ENCODE data around the gene RFX2. TPM values are rescaled to one million over a fixed set of nuclear protein-coding genes. Genes with fewer than 3 reads are reported as not detected.

The RFX2 gene
- polyA plus RNA-seq, 2 of the 4 experiments (the other 2 are of a cell fraction): 3.7 to 3.9 TPM

DNA sequence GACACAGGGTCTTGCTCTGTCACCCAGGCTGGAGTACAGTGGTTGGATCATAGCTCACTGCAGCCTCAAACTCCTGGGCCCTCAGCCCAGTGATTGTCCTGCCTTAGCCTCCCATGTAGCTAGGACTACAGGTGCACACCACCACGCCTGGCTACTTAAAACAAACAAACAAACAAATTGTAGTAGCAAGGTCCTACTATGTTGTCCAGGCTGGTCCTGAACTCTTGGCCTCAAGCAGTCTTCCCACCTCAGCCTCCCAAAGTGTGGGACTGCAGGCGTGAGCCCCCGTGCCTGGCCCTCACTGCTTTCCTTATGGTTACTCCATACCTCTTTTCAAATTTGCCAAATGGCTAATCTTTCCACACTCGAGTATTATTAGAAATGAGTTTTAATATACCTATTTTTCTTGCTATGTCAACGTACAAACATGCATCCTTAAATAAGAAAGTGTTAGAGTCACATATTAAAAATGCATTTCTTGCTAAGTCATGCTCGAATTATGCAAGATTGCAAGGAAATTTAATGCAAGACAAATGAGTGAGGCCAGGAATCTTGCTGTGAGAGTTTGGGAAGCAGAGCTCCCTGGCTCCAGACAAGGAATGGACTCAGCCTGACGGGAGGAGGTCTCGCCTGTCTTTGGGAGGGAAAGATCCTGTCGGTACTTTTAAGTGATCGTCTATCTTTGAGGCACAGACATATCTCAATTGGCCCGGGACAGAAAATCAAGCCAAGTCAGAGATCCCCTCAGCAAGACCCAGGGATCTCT lies 39.4 kb downstream of the RFX2 start:
- 68% methylated on average over 11 of the region's 11 CpGs for WGBS (ENCODE audit: missing lambda C conversion rate)
- DNase-seq (ENCODE audit: low read depth in 1 of 2, low spot score in 1 of 2) (no peak), FAIRE-seq (no peak), ATAC-seq (no peak)
- Histone ChIP-seq H3K4me1 (peaks cover 29% of the 10 kb centered on the region), H3K4me3 (no peak overlapping the region), H3K9me3 (no peaks in the 10 kb centered on the region), H3K4me2 (0 out of 3 replicates have a peak overlapping the region, but pooled peaks have one; percentile 16), H3K27ac (peak overlapping the region in 1 of 2 experiments; percentile 62; a peak in 2 of 6 replicates)
- ChIA-PET CTCF (no interaction called here), POLR2A (interaction anchor here (1.0 kb wide), 1 partner anchor 17 kb away, joined by 4 read pairs; no protein-coding TSS in a partner anchor)
- TF ChIP-seq MAFK (IDR thresholded peaks at IDR 0.05; ENCODE audit: partially characterized antibody) (peak; percentile 64), NFE2L2 (conservative IDR thresholded peaks at IDR 0.05; ENCODE audit: low read length) (0 out of 2 replicates have a peak, but pooled peaks have one; percentile 8), MYC (IDR thresholded peaks at IDR 0.05; ENCODE audit: borderline replicate concordance, low read length) (no peak), HOXA7 (CRISPR knock-in tag; IDR thresholded peaks at IDR 0.05) (no peak)
- TF ChIP-seq, protein P1, sequence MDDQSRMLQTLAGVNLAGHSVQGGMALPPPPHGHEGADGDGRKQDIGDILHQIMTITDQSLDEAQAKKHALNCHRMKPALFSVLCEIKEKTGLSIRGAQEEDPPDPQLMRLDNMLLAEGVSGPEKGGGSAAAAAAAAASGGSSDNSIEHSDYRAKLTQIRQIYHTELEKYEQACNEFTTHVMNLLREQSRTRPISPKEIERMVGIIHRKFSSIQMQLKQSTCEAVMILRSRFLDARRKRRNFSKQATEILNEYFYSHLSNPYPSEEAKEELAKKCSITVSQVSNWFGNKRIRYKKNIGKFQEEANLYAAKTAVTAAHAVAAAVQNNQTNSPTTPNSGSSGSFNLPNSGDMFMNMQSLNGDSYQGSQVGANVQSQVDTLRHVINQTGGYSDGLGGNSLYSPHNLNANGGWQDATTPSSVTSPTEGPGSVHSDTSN (IDR thresholded peaks at IDR 0.05): no peak
- TF ChIP-seq, protein P2, sequence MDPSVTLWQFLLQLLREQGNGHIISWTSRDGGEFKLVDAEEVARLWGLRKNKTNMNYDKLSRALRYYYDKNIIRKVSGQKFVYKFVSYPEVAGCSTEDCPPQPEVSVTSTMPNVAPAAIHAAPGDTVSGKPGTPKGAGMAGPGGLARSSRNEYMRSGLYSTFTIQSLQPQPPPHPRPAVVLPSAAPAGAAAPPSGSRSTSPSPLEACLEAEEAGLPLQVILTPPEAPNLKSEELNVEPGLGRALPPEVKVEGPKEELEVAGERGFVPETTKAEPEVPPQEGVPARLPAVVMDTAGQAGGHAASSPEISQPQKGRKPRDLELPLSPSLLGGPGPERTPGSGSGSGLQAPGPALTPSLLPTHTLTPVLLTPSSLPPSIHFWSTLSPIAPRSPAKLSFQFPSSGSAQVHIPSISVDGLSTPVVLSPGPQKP (IDR thresholded peaks at IDR 0.05; ENCODE audit: low read depth, low read length): no peak
- TF ChIP-seq, protein P3, sequence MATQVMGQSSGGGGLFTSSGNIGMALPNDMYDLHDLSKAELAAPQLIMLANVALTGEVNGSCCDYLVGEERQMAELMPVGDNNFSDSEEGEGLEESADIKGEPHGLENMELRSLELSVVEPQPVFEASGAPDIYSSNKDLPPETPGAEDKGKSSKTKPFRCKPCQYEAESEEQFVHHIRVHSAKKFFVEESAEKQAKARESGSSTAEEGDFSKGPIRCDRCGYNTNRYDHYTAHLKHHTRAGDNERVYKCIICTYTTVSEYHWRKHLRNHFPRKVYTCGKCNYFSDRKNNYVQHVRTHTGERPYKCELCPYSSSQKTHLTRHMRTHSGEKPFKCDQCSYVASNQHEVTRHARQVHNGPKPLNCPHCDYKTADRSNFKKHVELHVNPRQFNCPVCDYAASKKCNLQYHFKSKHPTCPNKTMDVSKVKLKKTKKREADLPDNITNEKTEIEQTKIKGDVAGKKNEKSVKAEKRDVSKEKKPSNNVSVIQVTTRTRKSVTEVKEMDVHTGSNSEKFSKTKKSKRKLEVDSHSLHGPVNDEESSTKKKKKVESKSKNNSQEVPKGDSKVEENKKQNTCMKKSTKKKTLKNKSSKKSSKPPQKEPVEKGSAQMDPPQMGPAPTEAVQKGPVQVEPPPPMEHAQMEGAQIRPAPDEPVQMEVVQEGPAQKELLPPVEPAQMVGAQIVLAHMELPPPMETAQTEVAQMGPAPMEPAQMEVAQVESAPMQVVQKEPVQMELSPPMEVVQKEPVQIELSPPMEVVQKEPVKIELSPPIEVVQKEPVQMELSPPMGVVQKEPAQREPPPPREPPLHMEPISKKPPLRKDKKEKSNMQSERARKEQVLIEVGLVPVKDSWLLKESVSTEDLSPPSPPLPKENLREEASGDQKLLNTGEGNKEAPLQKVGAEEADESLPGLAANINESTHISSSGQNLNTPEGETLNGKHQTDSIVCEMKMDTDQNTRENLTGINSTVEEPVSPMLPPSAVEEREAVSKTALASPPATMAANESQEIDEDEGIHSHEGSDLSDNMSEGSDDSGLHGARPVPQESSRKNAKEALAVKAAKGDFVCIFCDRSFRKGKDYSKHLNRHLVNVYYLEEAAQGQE (IDR thresholded peaks at IDR 0.05): no peak

DNA sequence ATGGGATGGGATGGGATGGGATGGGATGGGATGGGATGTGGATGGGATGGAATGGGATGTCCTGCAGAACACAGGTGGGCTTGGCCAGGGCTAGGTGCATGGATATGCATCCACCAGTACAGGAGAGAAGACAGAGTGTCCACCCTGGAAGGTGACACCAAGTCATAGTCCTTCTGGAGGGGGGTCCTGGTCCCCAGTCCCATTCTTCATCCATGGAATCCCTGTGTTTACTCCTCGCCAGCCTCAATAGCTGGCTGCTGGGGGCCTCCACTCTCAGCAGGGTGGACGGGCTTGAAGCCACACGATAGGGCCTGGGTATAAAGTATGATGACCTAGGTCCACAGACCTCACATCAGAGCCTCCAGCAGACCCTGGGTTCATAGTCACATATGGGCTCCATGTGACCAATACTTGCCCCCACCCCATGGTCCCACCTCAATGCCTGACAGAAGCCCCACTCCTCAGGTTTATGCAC lies 40.1 kb downstream of the RFX2 start:
- CTCF ChIA-PET: no interaction called here
- Histone ChIP-seq H3K4me1 (peaks cover 36% of the 10 kb centered on the region), H3K4me2 (no peak overlapping the region), H3K4me3 (no peak overlapping the region), H3K27ac (peak overlapping the region in 1 of 2 experiments; percentile 62; a peak in 1 of 6 replicates), H3K9me3 (no peaks in the 10 kb centered on the region)
- POLR2A ChIA-PET: no interaction called here
- ATAC-seq: no peak
- FAIRE-seq: no peak
- no peak for DNase-seq (ENCODE audit: low read depth in 1 of 2, low spot score in 1 of 2)
- TF ChIP-seq POLR2AphosphoS2 (conservative IDR thresholded peaks at IDR 0.05; ENCODE audit: low read length) (no peak), NPAS2 (CRISPR knock-in tag; IDR thresholded peaks at IDR 0.05; ENCODE audit: borderline replicate concordance) (no peak), MYC (IDR thresholded peaks at IDR 0.05; ENCODE audit: borderline replicate concordance, low read length) (no peak)
- 100% methylated on average over 3 of the region's 3 CpGs for WGBS (ENCODE audit: missing lambda C conversion rate)

DNA sequence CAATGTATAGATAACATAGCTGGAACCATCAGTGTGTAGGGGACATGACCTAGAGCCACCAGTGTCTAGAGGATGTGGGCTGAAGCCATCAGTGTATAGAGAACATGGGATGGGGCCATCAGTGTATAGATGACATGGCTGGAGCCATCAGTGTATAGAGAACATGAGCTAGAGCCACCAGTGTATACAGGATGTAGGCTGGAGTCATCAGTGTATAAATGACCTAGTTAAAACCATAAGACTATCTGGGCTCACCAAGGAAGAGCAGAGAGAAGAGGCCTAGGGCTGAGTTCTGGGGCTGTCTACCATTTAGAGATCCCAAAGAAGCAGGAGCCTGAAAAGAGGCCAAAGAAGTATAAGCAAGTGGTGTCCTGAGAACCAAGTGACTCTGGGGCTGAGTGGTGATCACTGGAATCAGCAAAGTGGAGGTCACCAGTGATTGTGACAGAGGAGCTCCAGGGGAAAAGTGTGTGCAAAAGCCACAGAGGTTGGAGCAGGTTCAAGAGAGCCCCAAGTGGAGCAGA lies 41.0 kb downstream of the RFX2 start:
- POLR2A ChIA-PET: interaction anchor here (0.6 kb wide), 1 partner anchor 445 kb away, joined by 3 read pairs; no protein-coding TSS in a partner anchor
- no peak for DNase-seq (ENCODE audit: low read depth in 1 of 2, low spot score in 1 of 2)
- Histone ChIP-seq H3K4me3 (no peak overlapping the region), H3K4me2 (no peak overlapping the region), H3K27ac (no peak overlapping the region), H3K4me1 (peaks cover 45% of the 10 kb centered on the region), H3K9me3 (no peaks in the 10 kb centered on the region)
- FAIRE-seq: no peak
- ATAC-seq: no peak
- CTCF ChIA-PET: no interaction called here
- TF ChIP-seq RNF2 (IDR thresholded peaks at IDR 0.05; ENCODE audit: borderline replicate concordance, low read depth): no peak
- no peak for TF ChIP-seq CBX8 (IDR thresholded peaks at IDR 0.05)
- no peak for TF ChIP-seq ESRRA (IDR thresholded peaks at IDR 0.05; ENCODE audit: borderline replicate concordance, low read length)
- TF ChIP-seq ZFP36 (IDR thresholded peaks at IDR 0.05; ENCODE audit: borderline replicate concordance, partially characterized antibody): no peak
- no peak for TF ChIP-seq HOXB5 (CRISPR knock-in tag; IDR thresholded peaks at IDR 0.05)
- TF ChIP-seq NFE2L2 (conservative IDR thresholded peaks at IDR 0.05; ENCODE audit: low read length): no peak
- no peak for TF ChIP-seq POLR2A (IDR thresholded peaks at IDR 0.05; ENCODE audit: low read length)
- TF ChIP-seq, protein P4, sequence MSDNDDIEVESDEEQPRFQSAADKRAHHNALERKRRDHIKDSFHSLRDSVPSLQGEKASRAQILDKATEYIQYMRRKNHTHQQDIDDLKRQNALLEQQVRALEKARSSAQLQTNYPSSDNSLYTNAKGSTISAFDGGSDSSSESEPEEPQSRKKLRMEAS (IDR thresholded peaks at IDR 0.05): no peak
- no peak for TF ChIP-seq KDM5A (IDR thresholded peaks at IDR 0.05)
- no peak for TF ChIP-seq ZC3H11A (IDR thresholded peaks at IDR 0.05)
- no peak for TF ChIP-seq MAFK (IDR thresholded peaks at IDR 0.05; ENCODE audit: partially characterized antibody)
- no peak for TF ChIP-seq ZNF302 (CRISPR knock-in tag; IDR thresholded peaks at IDR 0.05)
- TF ChIP-seq TP53 (CRISPR knock-in tag; IDR thresholded peaks at IDR 0.05): no peak
- TF ChIP-seq RFX5 (IDR thresholded peaks at IDR 0.05): no peak
- TF ChIP-seq, protein P2 (IDR thresholded peaks at IDR 0.05; ENCODE audit: low read depth, low read length): no peak
- no peak for TF ChIP-seq FOSB (CRISPR knock-in tag; IDR thresholded peaks at IDR 0.05)
- no peak for TF ChIP-seq JUN (IDR thresholded peaks at IDR 0.05)
- TF ChIP-seq, protein P5, sequence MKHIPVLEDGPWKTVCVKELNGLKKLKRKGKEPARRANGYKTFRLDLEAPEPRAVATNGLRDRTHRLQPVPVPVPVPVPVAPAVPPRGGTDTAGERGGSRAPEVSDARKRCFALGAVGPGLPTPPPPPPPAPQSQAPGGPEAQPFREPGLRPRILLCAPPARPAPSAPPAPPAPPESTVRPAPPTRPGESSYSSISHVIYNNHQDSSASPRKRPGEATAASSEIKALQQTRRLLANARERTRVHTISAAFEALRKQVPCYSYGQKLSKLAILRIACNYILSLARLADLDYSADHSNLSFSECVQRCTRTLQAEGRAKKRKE (CRISPR knock-in tag; IDR thresholded peaks at IDR 0.05; ENCODE audit: low read depth): no peak
- no peak for TF ChIP-seq HDAC2 (IDR thresholded peaks at IDR 0.05)
